Ishikawa (cell line): ENCODE measurements around the gene NEO1.

ENCODE experiments used
- CEBPB ChIP-seq: IDR thresholded peaks from 2 replicates; pipeline ENCODE4 v1.6.1; 2012
- CREB1 ChIP-seq: IDR thresholded peaks from 2 replicates; pipeline ENCODE4 v1.6.1; 2012; ENCODE audit warnings: low read depth
- EGR1 ChIP-seq: IDR thresholded peaks from 2 replicates; pipeline ENCODE4 v1.6.1; 2012
- EP300 ChIP-seq: IDR thresholded peaks from 2 replicates; pipeline ENCODE4 v1.6.1; 2012; ENCODE audit warnings: borderline replicate concordance
- FOXM1 ChIP-seq: IDR thresholded peaks from 2 replicates; pipeline ENCODE4 v1.6.1; 2012; ENCODE audit warnings: low read depth, borderline replicate concordance
- MAX ChIP-seq: IDR thresholded peaks from 2 replicates; pipeline ENCODE4 v1.6.1; 2012
- NFIC ChIP-seq: IDR thresholded peaks from 2 replicates; pipeline ENCODE4 v1.6.1; 2012
- RAD21 ChIP-seq: IDR thresholded peaks from 2 replicates; pipeline ENCODE4 v1.6.1; 2012; ENCODE audit warnings: low read depth
- REST ChIP-seq: IDR thresholded peaks from 2 replicates; pipeline ENCODE4 v1.6.1; 2012; ENCODE audit warnings: low read depth, mild to moderate bottlenecking
- TAF1 ChIP-seq: IDR thresholded peaks from 2 replicates; pipeline ENCODE4 v1.6.1; 2012; ENCODE audit warnings: low read depth, mild to moderate bottlenecking
- TCF12 ChIP-seq: IDR thresholded peaks from 2 replicates; pipeline ENCODE4 v1.6.1; 2012; ENCODE audit warnings: low read depth
- TEAD4 ChIP-seq: IDR thresholded peaks from 2 replicates; pipeline ENCODE4 v1.6.1; 2012
- USF1 ChIP-seq: IDR thresholded peaks from 2 replicates; pipeline ENCODE4 v1.6.1; 2012
- YY1 ChIP-seq: IDR thresholded peaks from 2 replicates; pipeline ENCODE4 v1.6.1; 2012; ENCODE audit warnings: low read depth
- ZBTB7A ChIP-seq: IDR thresholded peaks from 2 replicates; pipeline ENCODE4 v1.6.1; 2012; ENCODE audit warnings: low read depth

Gene NEO1

GRCh38 chr15:73028831-73029451 lies 23.3 kb upstream of the NEO1 start:
- TF ChIP-seq TEAD4 (no peak), RAD21 (no peak), ZBTB7A (no peak), NFIC (no peak), YY1 (no peak), EP300 (no peak), USF1 (no peak), REST (no peak)

- TF ChIP-seq TEAD4 (no peak), TAF1 (no peak), EGR1 (no peak), REST (no peak), RAD21 (no peak), FOXM1 (no peak), CEBPB (no peak), CREB1 (no peak), MAX (no peak), YY1 (no peak), NFIC (no peak), TCF12 (no peak), ZBTB7A (no peak), EP300 (no peak), USF1 (no peak)
Measured at GRCh38 chr15:73030122-73030679, 22.1 kb upstream of the NEO1 start.

- no peak for TF ChIP-seq EGR1
- no peak for TF ChIP-seq YY1
- no peak for TF ChIP-seq NFIC
- TF ChIP-seq RAD21: no peak
- TF ChIP-seq CREB1: no peak
- no peak for TF ChIP-seq FOXM1
- no peak for TF ChIP-seq TEAD4
- no peak for TF ChIP-seq TCF12
- no peak for TF ChIP-seq EP300
- no peak for TF ChIP-seq CEBPB
- TF ChIP-seq REST: no peak
Measured at GRCh38 chr15:73031648-73032047, 20.6 kb upstream of the NEO1 start.

- no peak for TF ChIP-seq NFIC
- TF ChIP-seq EP300: no peak
- no peak for TF ChIP-seq YY1
- TF ChIP-seq MAX: no peak
- no peak for TF ChIP-seq TEAD4
Measured at GRCh38 chr15:73033611-73034010, 18.7 kb upstream of the NEO1 start.
